ENCODE measurements around the gene CRYAB.
"Not testable (repeated sequence)": the region's sequence is repeated elsewhere in the genome, so short reads cannot be mapped to it uniquely, and the experiment has no call there.

The CRYAB gene

DNA sequence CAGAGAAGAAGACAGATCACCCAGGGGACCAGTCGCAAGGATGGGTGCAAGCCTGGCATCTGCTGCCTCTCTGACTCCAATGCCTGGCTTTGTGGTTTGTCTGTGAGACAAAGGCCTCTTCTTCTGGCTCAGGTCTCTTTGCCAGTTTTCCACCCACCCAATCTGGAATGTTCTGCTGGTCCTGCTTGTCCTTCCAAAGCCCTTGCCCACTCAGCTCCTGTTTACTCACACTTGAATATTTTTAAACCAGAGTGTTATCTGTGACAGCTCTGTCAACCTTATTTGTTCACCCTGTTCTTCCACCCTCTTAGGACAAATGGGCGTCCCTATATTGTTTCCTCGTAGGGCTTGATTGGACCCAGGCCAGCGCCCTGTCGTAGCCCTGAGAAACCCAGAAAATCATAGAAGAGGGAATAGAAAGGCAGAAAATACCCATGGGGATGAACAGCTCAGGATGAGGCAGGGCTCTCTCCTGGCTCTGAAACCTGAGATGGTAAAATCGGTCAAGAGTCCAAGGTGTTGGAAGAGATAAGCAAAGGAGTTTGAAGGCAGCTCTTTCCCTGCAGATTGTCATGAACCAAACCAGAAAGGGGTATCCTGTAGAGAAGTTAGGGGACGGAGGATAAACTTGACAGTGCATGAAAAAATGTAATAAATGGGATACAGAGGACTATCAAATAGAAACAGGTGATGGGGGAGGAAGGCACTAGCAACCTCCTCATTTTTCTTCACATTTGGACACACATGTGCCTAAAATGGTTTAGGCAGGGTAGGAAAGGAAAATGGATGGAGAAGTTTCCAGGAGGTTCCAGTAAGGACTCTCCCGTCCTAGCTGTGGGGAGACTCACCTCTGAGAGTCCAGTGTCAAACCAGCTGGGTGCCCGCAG is 651 bp downstream of the CRYAB start:
- no peaks in the 10 kb centered on the region for H3K36me3 ChIP-seq
- no peak for TF ChIP-seq Cebpa-rat (IDR thresholded peaks at IDR 0.05)
- H3K27me3 ChIP-seq: no peaks in the 10 kb centered on the region
- no peak overlapping the region for H3K4me2 ChIP-seq
- no peak overlapping the region for H3K4me3 ChIP-seq
- no peaks in the 10 kb centered on the region for H3K4me1 ChIP-seq
- no peaks in the 10 kb centered on the region for H3K9me3 ChIP-seq
- H3K27ac ChIP-seq: no peak overlapping the region
- no peaks in the 10 kb centered on the region for H4K20me1 ChIP-seq
- H3K9ac ChIP-seq: no peak overlapping the region

DNA sequence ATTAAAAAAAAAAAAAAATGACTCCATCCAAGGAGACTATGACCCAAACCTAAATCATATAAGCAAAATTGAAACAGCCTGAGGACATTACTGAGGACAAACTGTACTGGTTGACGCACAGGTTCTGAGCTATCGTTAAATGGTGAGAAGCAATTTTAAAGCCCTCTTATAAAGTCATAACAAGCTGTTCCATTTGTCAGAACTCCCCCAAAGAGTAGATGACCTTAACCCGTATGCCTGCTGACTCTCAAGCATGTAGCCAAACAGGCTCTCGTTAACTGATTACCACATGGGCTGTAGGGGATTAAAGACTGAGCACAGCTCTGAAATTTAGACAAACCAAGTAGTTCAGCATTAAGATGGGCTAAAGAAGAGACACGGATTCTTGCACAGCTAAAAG is 2.2 kb downstream of the CRYAB start:
- TF ChIP-seq Cebpa-rat (IDR thresholded peaks at IDR 0.05): no peak

DNA sequence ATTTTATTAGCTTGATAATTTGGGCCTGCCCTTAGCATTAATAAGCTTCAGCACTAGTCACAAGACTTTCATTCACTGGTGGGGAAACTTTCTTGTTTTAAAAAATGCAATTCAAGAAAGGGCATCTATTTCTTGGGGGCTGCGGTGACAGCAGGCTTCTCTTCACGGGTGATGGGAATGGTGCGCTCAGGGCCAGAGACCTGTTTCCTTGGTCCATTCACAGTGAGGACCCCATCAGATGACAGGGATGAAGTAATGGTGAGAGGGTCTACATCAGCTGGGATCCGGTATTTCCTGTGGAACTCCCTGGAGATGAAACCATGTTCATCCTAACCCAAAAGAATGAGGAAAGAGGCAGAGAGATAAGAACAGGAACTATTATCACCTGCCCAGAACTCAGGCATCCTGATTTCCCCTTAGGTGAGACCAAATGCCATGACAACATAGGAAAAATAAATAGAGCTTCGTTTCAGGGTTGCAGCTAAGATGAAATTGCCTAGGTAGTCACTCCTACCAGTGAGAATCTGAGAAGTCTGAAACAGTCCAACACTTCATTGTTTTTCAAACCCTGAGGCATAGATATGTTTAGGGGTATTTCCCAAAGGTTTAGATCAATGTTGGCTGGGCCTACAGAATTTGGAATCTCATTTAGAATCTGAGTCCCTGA is 2.8 kb downstream of the CRYAB start:
- no peaks in the 10 kb centered on the region for H3K4me1 ChIP-seq
- no peak overlapping the region for H3K27ac ChIP-seq
- no peak overlapping the region for H3K4me2 ChIP-seq
- H3K9me3 ChIP-seq: peaks cover 16% of the 10 kb centered on the region
- TF ChIP-seq Cebpa-rat (IDR thresholded peaks at IDR 0.05): no peak
- no peaks in the 10 kb centered on the region; the same call in 1 of the 2 replicates for H3K36me3 ChIP-seq
- H3K4me3 ChIP-seq: no peak overlapping the region
- H3K27me3 ChIP-seq: no peaks in the 10 kb centered on the region
- no peaks in the 10 kb centered on the region for H4K20me1 ChIP-seq
- H3K9ac ChIP-seq: no peak overlapping the region

More for the DNA sequence above, 2.2 kb downstream of the CRYAB start:
- H3K27ac ChIP-seq: no peak overlapping the region
- no peaks in the 10 kb centered on the region for H3K27me3 ChIP-seq
- H3K9ac ChIP-seq: no peak overlapping the region
- H4K20me1 ChIP-seq: no peaks in the 10 kb centered on the region
- no peaks in the 10 kb centered on the region for H3K4me1 ChIP-seq
- peaks cover 13% of the 10 kb centered on the region for H3K9me3 ChIP-seq
- H3K4me3 ChIP-seq: no peak overlapping the region
- H3K4me2 ChIP-seq: no peak overlapping the region
- no peaks in the 10 kb centered on the region; the same call in 1 of the 2 replicates for H3K36me3 ChIP-seq

DNA sequence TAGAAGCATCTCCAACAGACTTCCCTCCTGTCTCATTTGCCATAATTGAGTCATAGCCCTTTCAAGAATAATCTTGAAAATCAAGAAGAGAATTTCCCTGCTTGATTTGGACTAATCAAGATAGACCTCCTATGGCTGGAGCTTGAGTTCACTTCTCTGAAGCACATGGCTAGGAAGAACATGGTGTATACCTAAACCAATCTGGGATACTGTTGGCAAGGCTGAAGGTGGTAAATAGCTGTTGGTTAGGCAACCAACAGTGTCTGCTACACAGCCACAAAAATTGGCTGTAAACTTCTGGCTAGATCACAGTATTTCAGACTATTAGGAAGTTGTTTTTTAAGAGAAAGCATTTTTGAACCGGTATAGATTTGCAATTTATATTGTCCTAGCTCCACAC is 4.9 kb downstream of the CRYAB start:
- Histone ChIP-seq H3K9me3 (peaks cover 16% of the 10 kb centered on the region), H3K36me3 (no peaks in the 10 kb centered on the region; the same call in 1 of the 2 replicates)

DNA sequence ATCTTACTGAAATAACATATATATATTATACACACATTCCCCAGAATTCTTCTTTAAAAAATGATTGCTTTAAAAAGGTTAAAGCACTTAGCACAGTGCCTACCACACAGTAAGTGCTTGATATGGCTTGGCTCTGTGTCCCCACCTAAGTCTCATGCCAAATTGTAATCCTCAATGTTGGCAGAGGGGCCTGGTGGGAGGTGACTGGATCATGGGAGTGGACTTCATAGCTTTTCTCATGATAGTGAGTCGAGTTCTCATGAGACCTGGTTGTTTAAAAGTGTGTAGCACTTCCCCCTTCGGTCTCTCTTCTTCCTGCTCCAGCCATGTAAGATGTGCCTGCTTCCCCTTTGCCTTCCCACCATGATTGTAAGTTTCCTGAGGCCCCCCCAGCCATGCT is 6.2 kb downstream of the CRYAB start:
- H3K4me1 ChIP-seq: no peaks in the 10 kb centered on the region
- no peaks in the 10 kb centered on the region; the same call in 1 of the 2 replicates for H3K36me3 ChIP-seq
- H3K4me2 ChIP-seq: no peak overlapping the region
- no peaks in the 10 kb centered on the region for H4K20me1 ChIP-seq
- H3K9me3 ChIP-seq: peaks cover 16% of the 10 kb centered on the region
- no peak for TF ChIP-seq Cebpa-rat (IDR thresholded peaks at IDR 0.05)
- no peak overlapping the region for H3K9ac ChIP-seq
- H3K27ac ChIP-seq: no peak overlapping the region
- H3K27me3 ChIP-seq: no peaks in the 10 kb centered on the region
- H3K4me3 ChIP-seq: no peak overlapping the region; the same call in 1 of the 2 replicates

More for the DNA sequence above, 4.9 kb downstream of the CRYAB start:
- no peak overlapping the region for H3K4me3 ChIP-seq
- no peak overlapping the region for H3K4me2 ChIP-seq
- no peaks in the 10 kb centered on the region for H3K27me3 ChIP-seq
- no peak overlapping the region for H3K27ac ChIP-seq
- H3K4me1 ChIP-seq: no peaks in the 10 kb centered on the region
- TF ChIP-seq Cebpa-rat (IDR thresholded peaks at IDR 0.05): no peak
- no peak overlapping the region for H3K9ac ChIP-seq
- no peaks in the 10 kb centered on the region for H4K20me1 ChIP-seq

DNA sequence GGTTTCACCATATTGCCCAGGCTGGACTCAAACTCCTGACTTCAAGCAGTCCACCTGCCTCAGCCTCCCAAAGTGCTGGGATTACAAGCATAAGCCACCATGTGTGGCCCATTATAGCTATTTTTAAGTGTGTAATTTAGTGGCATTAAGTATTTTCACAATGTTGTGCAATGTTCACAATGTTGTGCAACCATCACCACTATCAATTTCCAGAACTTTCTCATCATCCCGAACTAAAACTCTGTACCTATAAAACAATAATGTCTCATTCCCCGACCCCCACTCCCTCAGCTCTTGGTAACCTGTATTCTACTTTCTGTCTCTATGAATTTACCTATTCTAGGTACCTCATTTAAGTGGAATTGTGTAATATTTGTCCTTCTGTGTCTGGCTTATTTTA is 24.7 kb downstream of the CRYAB start:
- no peak overlapping the region for H3K27ac ChIP-seq
- H3K4me2 ChIP-seq: no peak overlapping the region
- peak; percentile 13; the same call in 1 of the 2 replicates for TF ChIP-seq Cebpa-rat (IDR thresholded peaks at IDR 0.05)
- H3K36me3 ChIP-seq: no peaks in the 10 kb centered on the region
- H3K9ac ChIP-seq: no peak overlapping the region
- no peaks in the 10 kb centered on the region for H4K20me1 ChIP-seq
- no peaks in the 10 kb centered on the region for H3K27me3 ChIP-seq
- no peaks in the 10 kb centered on the region for H3K4me1 ChIP-seq
- no peaks in the 10 kb centered on the region for H3K9me3 ChIP-seq
- H3K4me3 ChIP-seq: no peak overlapping the region

DNA sequence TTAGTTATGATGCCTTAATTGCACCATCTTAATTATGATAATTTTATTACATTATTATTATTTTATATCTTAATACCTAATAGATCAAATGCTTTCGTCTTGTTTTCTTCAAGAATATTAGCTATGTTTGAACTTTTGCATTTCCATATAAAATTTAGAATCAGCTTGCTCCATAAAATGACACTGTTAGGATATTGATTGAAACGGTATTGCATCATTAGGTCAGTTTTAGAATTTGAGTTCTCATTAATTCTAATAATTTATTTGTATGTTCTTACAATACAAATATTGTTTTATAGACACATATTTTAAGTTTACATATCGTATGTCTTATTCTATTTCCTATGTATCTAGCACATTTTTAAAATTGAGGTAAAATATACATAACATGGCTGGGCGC is 25.5 kb downstream of the CRYAB start:
- TF ChIP-seq Cebpa-rat (IDR thresholded peaks at IDR 0.05): no peak
- Histone ChIP-seq H3K27me3 (no peaks in the 10 kb centered on the region), H3K4me2 (no peak overlapping the region), H3K9me3 (no peaks in the 10 kb centered on the region), H3K36me3 (no peaks in the 10 kb centered on the region), H3K27ac (no peak overlapping the region), H3K4me1 (no peaks in the 10 kb centered on the region), H3K9ac (no peak overlapping the region), H4K20me1 (no peaks in the 10 kb centered on the region), H3K4me3 (no peak overlapping the region)

DNA sequence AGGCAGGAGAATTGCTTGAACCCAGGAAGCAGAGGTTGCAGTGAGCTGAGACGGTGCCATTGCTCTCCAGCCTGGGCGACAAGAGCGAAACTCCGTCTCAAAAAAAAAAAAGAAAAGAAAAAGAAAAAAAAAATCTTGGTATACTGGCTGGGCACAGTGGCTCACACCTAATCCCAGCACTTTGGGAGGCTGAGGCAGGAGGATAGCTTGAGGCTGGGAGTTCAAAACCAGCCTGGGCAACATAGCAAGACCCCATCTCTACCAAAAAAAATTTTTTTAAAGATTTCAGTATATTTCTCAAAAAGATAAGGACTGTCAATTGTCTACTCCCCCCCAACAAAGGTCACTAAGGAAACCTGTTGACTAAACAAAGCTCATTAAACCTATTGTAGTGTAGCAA is 26.5 kb downstream of the CRYAB start:
- not testable (repeated sequence) for H3K4me3 ChIP-seq, H3K27ac ChIP-seq, H3K9ac ChIP-seq, H3K9me3 ChIP-seq, H3K36me3 ChIP-seq, H3K27me3 ChIP-seq, H3K4me2 ChIP-seq, H4K20me1 ChIP-seq, H3K4me1 ChIP-seq

DNA sequence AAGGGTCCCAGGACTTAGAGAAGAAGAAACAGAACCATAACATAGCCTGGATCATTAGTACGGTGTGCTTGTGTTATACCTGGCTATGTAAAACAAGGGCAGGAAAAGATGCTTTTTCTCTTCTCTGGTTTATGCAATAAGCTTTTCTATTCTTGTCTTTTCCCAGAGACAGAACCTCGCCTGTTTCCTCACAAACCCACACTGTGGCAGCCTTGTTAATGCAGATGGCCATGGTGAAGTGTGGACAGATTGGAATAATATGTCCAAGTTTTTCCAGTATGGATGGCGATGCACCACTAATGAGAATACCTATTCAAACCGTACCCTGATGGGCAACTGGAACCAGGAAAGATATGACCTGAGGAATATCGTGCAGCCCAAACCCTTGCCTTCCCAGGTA is 29.4 kb downstream of the CRYAB start:
- Histone ChIP-seq H3K4me1 (peaks cover 22% of the 10 kb centered on the region), H4K20me1 (no peaks in the 10 kb centered on the region), H3K27me3 (no peaks in the 10 kb centered on the region), H3K4me2 (no peak overlapping the region), H3K36me3 (no peaks in the 10 kb centered on the region), H3K4me3 (no peak overlapping the region), H3K27ac (no peak overlapping the region), H3K9ac (no peak overlapping the region), H3K9me3 (no peaks in the 10 kb centered on the region)
- no peak for TF ChIP-seq Cebpa-rat (IDR thresholded peaks at IDR 0.05)

DNA sequence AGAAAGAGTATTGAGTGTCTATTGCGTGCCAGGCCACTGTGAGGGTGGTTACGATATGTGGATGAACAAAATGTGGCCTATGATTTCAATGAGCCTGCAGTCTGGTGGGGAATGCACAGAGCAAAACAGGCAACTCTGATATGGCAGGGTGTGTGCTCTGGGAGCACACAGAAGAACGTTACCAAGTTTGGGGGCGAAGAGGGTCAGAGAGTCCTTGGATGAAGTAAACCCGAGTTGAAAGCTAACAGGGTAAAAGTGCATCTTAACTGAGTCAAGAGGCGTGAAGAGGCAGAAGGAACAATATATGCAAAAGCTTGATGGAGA is 32.0 kb downstream of the CRYAB start:
- Histone ChIP-seq H3K36me3 (peaks cover 14% of the 10 kb centered on the region), H3K27me3 (no peaks in the 10 kb centered on the region), H3K4me1 (peaks cover 24% of the 10 kb centered on the region), H3K9me3 (no peaks in the 10 kb centered on the region), H3K27ac (peak overlapping the region; percentile 78), H4K20me1 (no peaks in the 10 kb centered on the region), H3K4me3 (peak overlapping the region; percentile 75), H3K4me2 (peak overlapping the region; percentile 88), H3K9ac (peak overlapping the region; percentile 83)
- no peak for TF ChIP-seq Cebpa-rat (IDR thresholded peaks at IDR 0.05)
